HepG2 (cell line): Measurements from ENCODE around the gene RHBDF2. TPM values are rescaled to one million over a fixed set of nuclear protein-coding genes. Genes with fewer than 3 reads are reported as not detected.

Source experiments
- ATAC-seq: fragments of 200-7000 bp; cut with Tn5 transposase; 3 replicates; pipeline ENCODE4 v1.9.1; 2020; ENCODE audit warnings: mild to moderate bottlenecking, moderate library complexity
- BruUV-seq: library from RNA; stranded (reverse); fragments of 400-500 nt; replicated peaks from 2 replicates; lab custom pipeline; 2021; lab: Mats Ljungman, UMichigan
- CTCF ChIA-PET: fragments of 300-600 bp; formaldehyde crosslinking; extraction: SDS; loops from one replicate; lab custom pipeline; 2021; ENCODE audit warnings: low total read pairs, inconsistent platforms, low intra/inter-chr PET ratio; lab: Yijun Ruan, JAX
- POLR2A ChIA-PET: fragments of 350-600 bp; sonication (Branson Sonifier 250); formaldehyde crosslinking; loops from one replicate; lab custom pipeline; 2020; ENCODE audit warnings: antibody characterized with exemption, inconsistent platforms; lab: Yijun Ruan, JAX
- DNase-seq: peaks from one replicate; pipeline ENCODE4 v3.0.0-alpha.2; 2015; ENCODE audit warnings: low spot score
- FAIRE-seq: peaks from 3 replicates; lab custom pipeline; 2011; peaks lifted over from hg19 to GRCh38; lab: Jason Lieb, UNC
- H2AFZ ChIP-seq: one replicate; pipeline ENCODE4 v1.6.1; 2011; ENCODE audit warnings: low read length, inconsistent platforms
- H3K27ac ChIP-seq: fragments of 300-600 bp; 3 replicates; pipeline ENCODE4 v1.8.0; 2011; ENCODE audit warnings: mixed run types, mild to moderate bottlenecking, mixed read lengths, low read length, inconsistent platforms; ENCODE audit not compliant: insufficient read depth; ENCODE audit errors: extremely low read length
- H3K27me3 ChIP-seq, 2 experiments: fragments of 200-600 bp in 1 of 2; 2 replicates in 1 of 2; 3 replicates in 1 of 2; pipeline versions ENCODE4 v1.6.0 to v1.8.0; 2011; ENCODE audit warnings: low read length in 2 of 2, mild to moderate bottlenecking in 2 of 2, moderate library complexity in 2 of 2, inconsistent platforms in 1 of 2; ENCODE audit not compliant: insufficient read depth in 2 of 2, control insufficient read depth in 1 of 2
- H3K36me3 ChIP-seq, 2 experiments: fragments of 200-600 bp in 1 of 2; replicated peaks in 1 of 2; 2 replicates in 1 of 2; 3 replicates in 1 of 2; pipeline versions ENCODE4 v1.5.1 to v1.8.0; 2011; ENCODE audit warnings: low read length in 2 of 2, inconsistent platforms in 1 of 2; ENCODE audit not compliant: insufficient read depth in 2 of 2, control insufficient read depth in 1 of 2
- H3K4me1 ChIP-seq: 2 replicates; pipeline ENCODE4 v1.5.1; 2012; ENCODE audit warnings: low read length, inconsistent platforms; ENCODE audit not compliant: insufficient read depth
- H3K4me2 ChIP-seq: 2 replicates; pipeline ENCODE4 v1.6.0; 2011; ENCODE audit warnings: low read depth, low read length, inconsistent platforms
- H3K4me3 ChIP-seq, 3 experiments: fragments of 200-600 bp in 1 of 3; sonication (generic), shearing (Covaris generic) in 1 of 3; replicated peaks in 1 of 3; 2 replicates each; pipeline ENCODE4 v1.5.1; 2011 to 2016; ENCODE audit warnings: low read length in 3 of 3, inconsistent platforms in 2 of 3, low read depth in 2 of 3, mild to moderate bottlenecking in 2 of 3, control low read depth in 1 of 3, mixed read lengths in 1 of 3; ENCODE audit not compliant: insufficient read depth in 1 of 3
- H3K79me2 ChIP-seq: one replicate; pipeline ENCODE4 v1.6.1; 2011; ENCODE audit warnings: low read length, inconsistent platforms; ENCODE audit not compliant: insufficient read depth
- H3K9ac ChIP-seq: 2 replicates; pipeline ENCODE4 v1.6.0; 2011; ENCODE audit warnings: mild to moderate bottlenecking, low read depth, low read length, inconsistent platforms; ENCODE audit not compliant: insufficient read depth
- H3K9me3 ChIP-seq: 2 replicates; pipeline ENCODE4 v1.5.1; 2012; ENCODE audit warnings: mild to moderate bottlenecking, low read length
- H4K20me1 ChIP-seq: 2 replicates; pipeline ENCODE4 v1.6.0; 2011; ENCODE audit warnings: inconsistent platforms, mild to moderate bottlenecking, low read length, moderate library complexity; ENCODE audit not compliant: insufficient read depth
- HINFP ChIP-seq: sonication (generic); formaldehyde crosslinking; IDR thresholded peaks from 2 replicates; pipeline ENCODE4 v1.4.0; 2020; ENCODE audit warnings: low read depth, mild to moderate bottlenecking, missing genetic modification reagents
- HNF4G ChIP-seq, 2 experiments: sonication (generic) in 1 of 2; formaldehyde crosslinking in 1 of 2; IDR thresholded peaks; 2 replicates each; pipeline versions ENCODE4 v1.4.0 to v1.6.1; 2011 to 2020; ENCODE audit warnings: borderline replicate concordance in 2 of 2, low read depth in 2 of 2, mild to moderate bottlenecking in 2 of 2, low read length in 1 of 2, missing genetic modification reagents in 1 of 2, moderate library complexity in 1 of 2
- KLF11 ChIP-seq: IDR thresholded peaks from 2 replicates; pipeline ENCODE4 v1.6.1; 2016; ENCODE audit warnings: missing compliant biosample characterization
- MAX ChIP-seq: IDR thresholded peaks from 2 replicates; pipeline ENCODE4 v1.6.1; 2012; ENCODE audit warnings: inconsistent platforms
- PAX8 ChIP-seq: sonication (generic); formaldehyde crosslinking; IDR thresholded peaks from 2 replicates; pipeline ENCODE4 v1.8.0; 2022; ENCODE audit warnings: mild to moderate bottlenecking, missing genetic modification reagents, borderline replicate concordance
- PHF8 ChIP-seq: sonication (generic); formaldehyde crosslinking; IDR thresholded peaks from 2 replicates; pipeline ENCODE4 v1.5.0; 2020; ENCODE audit warnings: missing genetic modification reagents
- ZNF318 ChIP-seq: sonication (generic); formaldehyde crosslinking; IDR thresholded peaks from 2 replicates; pipeline ENCODE4 v1.4.0; 2020; ENCODE audit warnings: mild to moderate bottlenecking, missing genetic modification reagents
- ZUFSP ChIP-seq: sonication (generic); formaldehyde crosslinking; IDR thresholded peaks from 2 replicates; pipeline ENCODE4 v1.9.0; 2021; ENCODE audit warnings: missing genetic modification reagents, mild to moderate bottlenecking, borderline replicate concordance
- WGBS: methylation state at CpG from one replicate; pipeline ENCODE4 v1.1.6; 2017; ENCODE audit warnings: low lambda C conversion rate; 5-methylcytosine and 5-hydroxymethylcytosine counted together
- in situ Hi-C: cut with HindIII; loops from 2 replicates; pipeline ENCODE4 v1.10.0; 2017; ENCODE audit warnings: low pct_unique_long_range_greater_than_20kb; ENCODE audit not compliant: extremely low pct_ligation_motif_present
- intact Hi-C: fragments of 100-400 bp; cut with micrococcal nuclease; formaldehyde crosslinking; loops from one replicate; pipeline ENCODE4 v1.10.0; 2022; ENCODE audit not compliant: unreplicated experiment
- polyA plus RNA-seq, 8 experiments: library from polyadenylated mRNA; depleted of rRNA in 3 of 8; stranded (reverse) in 7 of 8; unstranded in 1 of 8; fragments of >200 nt; fragmentation: Illumina TruSeq in 4 of 8; extraction: Trizol in 4 of 8; gene quantifications; 2 replicates each; pipeline versions ENCODE4 v1.2.1 to v1.2.3, GENCODE V29; 2011 to 2016; ENCODE audit warnings: low read depth in 4 of 8, missing spikeins in 1 of 8, mixed read lengths in 1 of 8; ENCODE audit not compliant: insufficient read depth in 1 of 8
- total RNA-seq, 5 experiments: library from RNA; depleted of rRNA; stranded (reverse); fragments of >200 nt; fragmentation: Illumina TruSeq; extraction: Trizol; gene quantifications; 2 replicates each; pipeline ENCODE4 v1.2.3, GENCODE V29; 2016; ENCODE audit warnings: low read depth in 1 of 5

The RHBDF2 gene
- total and polyA plus RNA-seq, 2 of the 13 experiments (the other 11 are each of a cell fraction or from before 2014, with no cell fraction given): 7.8 to 24.2 TPM

GRCh38 chr17:76475302-76475701, 25.9 kb downstream of the RHBDF2 start:
- in situ Hi-C loops: no loop called here
- H3K4me3 ChIP-seq: no peak overlapping the region
- 83% methylated on average over 6 of the region's 6 CpGs for WGBS
- no peak overlapping the region for H2AFZ ChIP-seq
- no peak overlapping the region for H3K9ac ChIP-seq
- H4K20me1 ChIP-seq: no peaks in the 10 kb centered on the region
- no peak overlapping the region for H3K4me2 ChIP-seq
- H3K79me2 ChIP-seq: no peaks in the 10 kb centered on the region
- no TSS peak for BruUV-seq
- H3K4me1 ChIP-seq: peaks cover 8% of the 10 kb centered on the region
- ChIA-PET POLR2A (interaction anchor here (1.3 to 5.7 kb wide), 2 partner anchors 16 to 24 kb away, joined by 3 to 59 read pairs; partner anchors contain the start of gene RHBDF2), CTCF (interaction anchor here (2.6 kb wide), 1 partner anchor 31 kb away, joined by 15 read pairs; no protein-coding TSS in a partner anchor)
- no peaks in the 10 kb centered on the region for H3K27me3 ChIP-seq
- peak; percentile 12 for FAIRE-seq
- intact Hi-C loops: no loop called here
- H3K36me3 ChIP-seq: peaks cover 0 to 6% of the 10 kb centered on the region in 2 experiments; a peak in 2 of 5 replicates
- no peak for DNase-seq
- no peak for ATAC-seq
- H3K9me3 ChIP-seq: no peaks in the 10 kb centered on the region
- no peak overlapping the region for H3K27ac ChIP-seq
- TF ChIP-seq KLF11 (no peak), MAX (no peak), HNF4G (IDR thresholded peaks at IDR 0.05; ENCODE audit: borderline replicate concordance, low read depth, low read length) (0 out of 2 replicates have a peak, but pooled peaks have one; percentile 11), HNF4G (CRISPR knock-in tag; IDR thresholded peaks at IDR 0.05; ENCODE audit: borderline replicate concordance, low read depth) (no peak), HINFP (CRISPR knock-in tag) (0 out of 2 replicates have a peak, but pooled peaks have one; percentile 40), ZUFSP (CRISPR knock-in tag) (no peak), PAX8 (CRISPR knock-in tag) (no peak), PHF8 (CRISPR knock-in tag) (0 out of 2 replicates have a peak, but pooled peaks have one; percentile 21), ZNF318 (CRISPR knock-in tag) (0 out of 2 replicates have a peak, but pooled peaks have one; percentile 22)
